KOPT-K1 (cell line): ENCODE results near the gene CLCNKA.
"Not testable (repeated sequence)": the region's sequence is repeated elsewhere in the genome, so short reads cannot be mapped to it uniquely, and the experiment has no call there.

ENCODE experiments used
- H3K27ac ChIP-seq: fragments of 200-600 bp; sonication (generic); 2 replicates; pipeline ENCODE4 v1.5.1; 2016; ENCODE audit warnings: antibody characterized with exemption, mild to moderate bottlenecking, low read depth, low read length; ENCODE audit not compliant: poor library complexity, severe bottlenecking
- H3K36me3 ChIP-seq: fragments of 200-600 bp; sonication (generic); 2 replicates; pipeline ENCODE4 v1.5.1; 2017; ENCODE audit warnings: antibody characterized with exemption, mild to moderate bottlenecking, low read length, moderate library complexity; ENCODE audit not compliant: insufficient read depth
- H3K9me3 ChIP-seq: fragments of 200-600 bp; sonication (generic); 2 replicates; pipeline ENCODE4 v1.5.1; 2017; ENCODE audit warnings: antibody characterized with exemption, low read length, mild to moderate bottlenecking; ENCODE audit not compliant: insufficient read depth, poor library complexity, severe bottlenecking

The CLCNKA gene

GRCh38 chr1:16039871-16040270, 18.0 kb downstream of the CLCNKA start:
- H3K27ac ChIP-seq, H3K9me3 ChIP-seq, H3K36me3 ChIP-seq: not testable (repeated sequence)

DNA sequence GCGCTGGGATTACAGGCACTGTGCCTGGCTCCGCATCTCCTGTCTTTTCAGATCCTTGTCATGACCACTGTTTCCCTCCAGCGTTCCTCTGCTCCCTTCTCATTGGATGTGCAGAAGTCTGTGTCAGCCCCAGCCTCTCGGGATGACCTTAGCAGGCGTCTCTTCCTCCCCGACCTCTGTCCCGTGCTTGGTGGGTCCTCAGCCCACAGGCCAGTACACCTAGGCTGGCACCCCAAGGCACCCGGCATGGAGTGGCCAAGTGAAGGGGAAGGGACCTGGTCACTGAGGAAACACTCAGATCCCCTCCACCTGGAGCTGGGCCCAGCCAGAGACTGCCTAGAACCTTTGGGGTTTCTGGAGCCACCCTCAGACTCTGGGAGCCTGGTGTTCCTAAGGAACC, 19.4 kb downstream of the CLCNKA start:
- H3K27ac ChIP-seq = no peak overlapping the region
- H3K9me3 ChIP-seq = no peaks in the 10 kb centered on the region
- H3K36me3 ChIP-seq = no peaks in the 10 kb centered on the region

GRCh38 chr1:16042096-16042495, 20.3 kb downstream of the CLCNKA start:
- Histone ChIP-seq H3K36me3 (no peaks in the 10 kb centered on the region), H3K9me3 (no peaks in the 10 kb centered on the region), H3K27ac (no peak overlapping the region)

- H3K27ac ChIP-seq, H3K36me3 ChIP-seq: not testable (repeated sequence)
These were observed 20.8 kb downstream of the CLCNKA start for GRCh38 chr1:16042654-16043053.

GRCh38 chr1:16043521-16043920, 21.7 kb downstream of the CLCNKA start, which contains the start of gene CLCNKB:
TSS of gene CLCNKB (plus strand) at chr1:16043782. CDS start at chr1:16044493, 711 bp downstream.
- Histone ChIP-seq H3K27ac (no peak within 1 kb of the TSS), H3K9me3 (no peaks in the 10 kb centered on the region), H3K36me3 (no peaks in the 10 kb centered on the region)

More at GRCh38 chr1:16042654-16043053, 20.8 kb downstream of the CLCNKA start:
- H3K9me3 ChIP-seq = not testable (repeated sequence)

DNA sequence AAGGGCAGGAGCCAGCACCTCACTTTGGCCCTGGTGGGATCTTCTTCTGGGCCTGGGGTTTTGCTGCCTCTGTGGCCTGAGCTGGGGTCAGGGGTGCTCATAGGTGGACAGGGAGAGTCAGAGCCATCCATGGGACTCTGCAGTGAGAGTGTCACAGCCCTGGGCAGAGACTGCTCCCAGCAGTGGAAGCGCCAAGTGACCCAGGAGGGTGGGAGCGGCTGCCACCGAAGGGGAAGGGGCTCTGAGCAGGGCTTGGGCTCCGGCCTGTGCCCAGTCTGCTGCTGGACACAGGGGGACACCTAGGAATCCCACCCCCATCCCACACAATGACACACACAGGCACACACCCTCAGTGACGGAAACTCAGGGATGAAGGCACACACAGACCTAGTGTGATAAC, 22.1 kb downstream of the CLCNKA start:
- Histone ChIP-seq H3K9me3 (no peaks in the 10 kb centered on the region), H3K27ac (no peak overlapping the region), H3K36me3 (no peaks in the 10 kb centered on the region)

GRCh38 chr1:16046842-16047241, 25.0 kb downstream of the CLCNKA start:
- Histone ChIP-seq H3K36me3 (no peaks in the 10 kb centered on the region), H3K27ac (no peak overlapping the region), H3K9me3 (no peaks in the 10 kb centered on the region)

DNA sequence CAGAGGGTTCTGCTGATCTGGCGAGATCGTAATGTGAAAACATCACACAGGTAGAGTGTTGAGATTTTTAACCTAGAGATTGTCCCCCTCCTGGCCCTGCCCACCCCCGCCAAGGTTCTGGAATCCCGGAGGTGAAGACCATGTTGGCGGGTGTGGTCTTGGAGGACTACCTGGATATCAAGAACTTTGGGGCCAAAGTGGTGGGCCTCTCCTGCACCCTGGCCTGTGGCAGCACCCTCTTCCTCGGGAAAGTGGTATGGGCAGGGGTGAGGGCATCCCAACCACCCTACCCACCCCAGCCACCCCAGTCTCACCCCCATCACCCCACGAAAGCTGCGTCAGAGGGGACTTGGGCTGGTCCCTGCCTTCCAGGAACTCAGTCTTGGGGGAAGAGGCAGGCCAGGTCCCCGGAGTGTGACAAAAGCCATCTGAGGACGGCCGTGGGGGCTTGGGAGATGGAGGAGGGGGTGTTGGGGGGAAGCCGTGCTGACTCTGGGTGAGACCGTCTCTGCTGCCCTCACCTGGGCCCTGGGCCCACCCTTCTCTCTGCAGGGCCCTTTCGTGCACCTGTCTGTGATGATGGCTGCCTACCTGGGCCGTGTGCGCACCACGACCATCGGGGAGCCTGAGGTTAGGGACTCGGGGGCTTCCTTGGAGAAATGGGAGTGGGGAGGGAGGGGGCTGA, 26.1 kb downstream of the CLCNKA start:
- H3K36me3 ChIP-seq = no peaks in the 10 kb centered on the region
- no peaks in the 10 kb centered on the region for H3K9me3 ChIP-seq
- H3K27ac ChIP-seq = no peak overlapping the region

- Histone ChIP-seq H3K36me3 (no peaks in the 10 kb centered on the region), H3K9me3 (no peaks in the 10 kb centered on the region), H3K27ac (no peak overlapping the region)
These were observed 26.8 kb downstream of the CLCNKA start for GRCh38 chr1:16048573-16049189.

DNA sequence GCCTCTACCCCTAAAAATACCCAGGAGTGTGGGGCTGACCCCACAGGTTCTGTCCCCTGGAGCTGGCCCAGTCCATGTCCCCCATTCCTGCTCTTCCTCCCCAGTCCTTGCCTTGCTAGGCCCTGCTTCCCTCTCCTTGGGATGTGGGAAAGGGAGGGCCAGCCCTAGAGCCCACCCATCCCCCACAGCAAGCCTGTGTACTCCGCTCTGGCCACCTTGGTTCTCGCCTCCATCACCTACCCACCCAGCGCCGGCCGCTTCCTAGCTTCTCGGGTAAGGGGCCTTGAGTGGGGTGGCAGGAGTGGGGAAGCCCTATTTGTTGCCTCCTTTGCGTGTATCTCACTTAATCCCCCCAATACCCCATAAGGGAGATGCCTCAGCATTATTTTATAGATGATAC, 28.5 kb downstream of the CLCNKA start:
- Histone ChIP-seq H3K9me3 (no peaks in the 10 kb centered on the region), H3K27ac (no peak overlapping the region), H3K36me3 (no peaks in the 10 kb centered on the region)

GRCh38 chr1:16051039-16051438, 29.2 kb downstream of the CLCNKA start:
- H3K36me3 ChIP-seq = no peaks in the 10 kb centered on the region
- H3K9me3 ChIP-seq = no peaks in the 10 kb centered on the region
- no peak overlapping the region for H3K27ac ChIP-seq

GRCh38 chr1:16051949-16052348, 30.1 kb downstream of the CLCNKA start:
- H3K27ac ChIP-seq, H3K9me3 ChIP-seq, H3K36me3 ChIP-seq: not testable (repeated sequence)

- Histone ChIP-seq H3K9me3 (no peaks in the 10 kb centered on the region), H3K27ac (no peak overlapping the region)
These were observed 32.1 kb downstream of the CLCNKA start for GRCh38 chr1:16053781-16054502.

DNA sequence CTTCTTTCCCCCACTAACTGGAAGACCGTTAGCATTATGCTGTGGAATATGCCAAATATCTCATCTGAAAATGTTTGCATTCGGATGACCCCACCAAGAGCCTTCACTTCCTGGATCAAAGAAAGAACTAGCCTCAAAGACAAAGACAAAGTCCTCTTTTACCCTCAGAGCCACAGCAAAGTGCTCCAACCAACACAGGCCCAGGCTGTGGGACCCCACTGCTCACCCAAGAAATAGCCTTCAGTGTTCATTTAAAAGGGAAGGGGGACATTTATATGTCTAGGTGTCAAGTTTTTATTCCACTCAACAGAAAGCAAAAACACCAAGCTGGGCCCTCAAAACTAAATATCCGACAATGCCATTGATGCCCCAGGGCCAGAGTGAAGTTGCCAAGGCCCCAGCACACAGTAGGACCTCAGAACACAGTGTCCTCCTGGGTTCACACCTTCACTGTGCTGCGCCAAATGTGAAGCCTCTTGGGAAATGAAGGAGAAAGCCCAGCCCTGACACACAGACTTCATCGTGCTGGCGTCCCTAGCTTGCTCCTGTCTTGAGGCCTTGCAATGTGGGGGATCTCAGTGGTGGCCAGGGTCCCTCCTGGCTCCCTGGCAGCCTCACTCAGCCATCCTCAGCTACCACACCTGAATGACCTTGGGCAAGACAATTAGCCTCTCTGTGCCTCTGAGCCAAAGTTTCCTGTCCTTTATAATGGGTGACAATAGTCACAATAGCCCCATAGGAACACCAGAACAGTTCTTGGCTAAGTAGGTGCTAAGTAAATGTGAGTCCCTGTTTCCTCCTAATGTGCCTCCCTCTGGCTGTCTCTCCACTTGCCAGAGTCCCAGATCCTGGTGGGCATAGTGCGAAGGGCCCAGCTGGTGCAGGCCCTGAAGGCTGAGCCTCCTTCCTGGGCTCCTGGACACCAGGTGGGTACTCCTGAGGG, 33.0 kb downstream of the CLCNKA start:
- H3K27ac ChIP-seq = no peak overlapping the region
- H3K36me3 ChIP-seq = no peaks in the 10 kb centered on the region
- no peaks in the 10 kb centered on the region for H3K9me3 ChIP-seq

More at GRCh38 chr1:16053781-16054502, 32.1 kb downstream of the CLCNKA start:
- H3K36me3 ChIP-seq = no peaks in the 10 kb centered on the region
